HCT116 (cell line): ENCODE measurements around the gene VSX1.

Source experiments
- CTCF ChIP-seq, 3 experiments: fragments of 200-600 bp in 1 of 3; sonication (generic) in 1 of 3; IDR thresholded peaks in 2 of 3; conservative IDR thresholded peaks in 1 of 3; 2 replicates each; pipeline ENCODE4 v1.5.1; 2012 to 2017; ENCODE audit warnings: low read depth in 2 of 3, low read length in 2 of 3, antibody characterized with exemption in 1 of 3, borderline replicate concordance in 1 of 3, control low read depth in 1 of 3, mild to moderate bottlenecking in 1 of 3, mixed read lengths in 1 of 3, mixed run types in 1 of 3, moderate library complexity in 1 of 3; ENCODE audit not compliant: insufficient read depth in 1 of 3
- ELF1 ChIP-seq: IDR thresholded peaks from 2 replicates; pipeline ENCODE4 v1.6.1; 2012; ENCODE audit warnings: low read depth, borderline replicate concordance
- JUND ChIP-seq: IDR thresholded peaks from 2 replicates; pipeline ENCODE4 v1.6.1; 2012
- MAX ChIP-seq: IDR thresholded peaks from 2 replicates; pipeline ENCODE4 v1.6.1; 2012
- POLR2AphosphoS5 ChIP-seq: IDR thresholded peaks from 2 replicates; pipeline ENCODE4 v1.6.1; 2011; ENCODE audit warnings: mild to moderate bottlenecking, low read depth, low read length, moderate library complexity
- TCF7L2 ChIP-seq: IDR thresholded peaks from 2 replicates; pipeline ENCODE4 v1.7.0; 2011; ENCODE audit warnings: borderline replicate concordance, inconsistent platforms; ENCODE audit not compliant: insufficient read depth, insufficient read length; ENCODE audit errors: extremely low read depth
- YY1 ChIP-seq: IDR thresholded peaks from 2 replicates; pipeline ENCODE4 v1.6.1; 2011; ENCODE audit warnings: low read length, low read depth, moderate library complexity, mild to moderate bottlenecking; ENCODE audit not compliant: insufficient replicate concordance; ENCODE audit errors: extremely low read depth
- ZNF274 ChIP-seq: fragments of 200-500 bp; sonication (Bioruptor generic); IDR thresholded peaks from 2 replicates; pipeline ENCODE4 v1.6.1; 2014; ENCODE audit warnings: mild to moderate bottlenecking, low read depth, low read length, inconsistent platforms

GRCh38 chr20:25049261-25050060 is 32.5 kb downstream of the VSX1 start:
- no peak for TF ChIP-seq YY1
- TF ChIP-seq ZNF274: no peak
- TF ChIP-seq CTCF (IDR thresholded peaks at IDR 0.05 in 2 of 3, conservative IDR thresholded peaks at IDR 0.05 in 1 of 3; ENCODE audit: borderline replicate concordance in 1 of 3, insufficient read depth in 1 of 3, low read depth in 2 of 3, low read length in 2 of 3): no peak
- no peak for TF ChIP-seq MAX
- no peak for TF ChIP-seq JUND
- TF ChIP-seq TCF7L2: no peak
- TF ChIP-seq POLR2AphosphoS5: no peak
- no peak for TF ChIP-seq ELF1
